HG02885 (cell line): ENCODE results near the gene ZNF76.
"Not testable (repeated sequence)": the region's sequence is repeated elsewhere in the genome, so short reads cannot be mapped to it uniquely, and the experiment has no call there.

Experiments used
- ATAC-seq: cut with Tn5 transposase; IDR thresholded peaks from one replicate; pipeline ENCODE4 v1.9.1; 2021; ENCODE audit warnings: mild to moderate bottlenecking; ENCODE audit not compliant: unreplicated experiment, poor library complexity

The ZNF76 gene

DNA sequence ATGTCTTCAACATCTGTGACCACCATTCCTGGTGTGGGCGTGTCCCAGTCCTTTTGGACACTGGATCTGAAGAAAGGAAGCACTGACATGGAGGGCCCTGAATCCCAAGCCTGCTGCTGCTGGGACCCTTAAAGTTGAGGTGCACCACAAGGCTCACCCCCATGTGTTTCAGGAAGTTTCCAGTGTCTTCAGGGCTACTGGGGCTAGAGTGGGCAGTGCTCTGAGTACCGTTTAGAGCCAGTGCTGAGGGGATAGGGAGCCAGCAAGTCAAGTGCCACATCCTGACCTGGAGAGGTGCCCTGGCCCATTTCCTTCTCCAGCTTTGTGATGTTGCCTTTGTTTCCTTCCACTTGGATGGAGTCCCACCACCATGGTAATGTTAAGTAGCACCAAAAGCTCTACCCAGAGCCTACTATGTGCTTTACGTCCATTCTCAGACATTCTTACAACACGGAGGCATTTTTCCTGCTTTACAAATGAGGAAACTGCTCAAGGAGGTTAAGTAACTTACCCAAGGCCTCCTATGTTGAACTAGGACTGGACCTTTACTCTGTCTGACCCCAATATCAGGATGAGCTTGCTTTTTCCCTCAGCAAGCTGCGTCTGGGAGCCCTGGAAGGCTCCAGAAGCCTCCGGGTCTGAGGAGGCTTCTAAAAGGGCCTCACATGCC is 37.5 kb downstream of the ZNF76 start:
- ATAC-seq: peak; percentile 4

DNA sequence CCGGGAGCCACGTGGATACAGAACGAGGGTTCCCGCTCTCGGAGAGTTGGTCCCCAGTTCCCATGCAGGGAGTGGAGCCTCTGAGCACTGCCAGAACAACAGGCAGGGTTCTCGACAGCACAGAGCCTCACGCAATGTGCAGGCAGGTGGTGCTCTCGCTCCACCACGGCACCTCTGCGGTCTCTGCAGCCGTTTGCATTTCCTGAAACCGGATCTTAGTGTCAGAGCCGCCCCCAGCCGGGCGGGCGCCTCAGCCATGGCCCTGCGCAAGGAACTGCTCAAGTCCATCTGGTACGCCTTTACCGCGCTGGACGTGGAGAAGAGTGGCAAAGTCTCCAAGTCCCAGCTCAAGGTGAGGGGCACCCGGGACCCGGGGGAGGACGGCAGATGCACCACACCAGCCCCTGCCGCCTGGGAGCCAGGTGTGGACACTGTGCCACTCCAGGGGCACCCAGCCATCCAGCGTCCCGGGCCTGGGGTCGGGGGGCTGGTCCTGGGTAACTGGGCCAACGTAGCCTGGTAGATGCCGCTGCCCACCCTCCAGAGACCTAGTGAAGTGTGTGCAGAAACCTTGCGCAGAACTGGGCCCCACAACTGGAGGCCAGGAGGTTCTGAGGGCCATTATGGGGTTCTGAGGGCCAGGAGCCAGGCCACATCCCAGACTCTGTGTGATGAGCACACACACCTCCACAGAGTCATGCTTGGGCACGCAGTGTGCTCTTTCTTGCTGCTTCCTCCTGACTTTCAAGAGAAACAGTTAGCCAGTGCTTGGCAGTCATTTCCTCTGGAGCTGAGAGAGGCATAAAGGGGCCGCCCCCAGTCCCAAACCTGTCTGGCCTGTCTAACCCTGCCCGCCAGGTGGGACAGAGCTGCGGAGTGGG is 38.3 kb downstream of the ZNF76 start, which contains the start of gene DEF6:
DEF6 (plus strand) TSS at position 218 of the 881 bp plus-strand sequence; CDS start at position 257, 39 bp downstream.
- peak; percentile 86 for ATAC-seq

DNA sequence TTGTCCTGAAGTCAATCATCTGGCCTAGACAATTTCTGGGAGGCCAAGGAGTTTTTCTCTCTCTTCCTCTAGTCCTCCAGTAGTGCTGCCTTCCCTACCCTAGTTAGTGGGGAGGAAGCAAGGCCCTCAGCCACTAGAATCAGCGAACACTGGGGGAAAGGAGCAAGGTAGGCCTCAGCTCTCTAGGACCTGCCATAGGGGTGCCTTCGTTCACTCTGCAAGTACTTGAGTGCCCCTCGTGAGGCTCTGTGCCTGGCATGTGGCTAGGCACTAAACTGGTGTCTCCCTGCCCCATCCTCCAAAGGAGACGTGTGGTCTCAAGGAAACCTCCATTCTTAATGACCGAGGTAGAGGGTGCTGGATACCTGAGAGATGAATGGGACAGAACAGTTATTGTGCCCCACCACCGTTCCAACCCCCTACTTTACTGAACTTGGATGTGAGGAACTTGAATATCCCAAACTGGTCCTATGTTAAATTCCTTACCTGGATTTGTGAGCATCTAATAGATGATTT is 39.1 kb downstream of the ZNF76 start:
- ATAC-seq: no peak

- no peak for ATAC-seq
Measured at GRCh38 chr6:35299674-35300073, 40.1 kb downstream of the ZNF76 start.

DNA sequence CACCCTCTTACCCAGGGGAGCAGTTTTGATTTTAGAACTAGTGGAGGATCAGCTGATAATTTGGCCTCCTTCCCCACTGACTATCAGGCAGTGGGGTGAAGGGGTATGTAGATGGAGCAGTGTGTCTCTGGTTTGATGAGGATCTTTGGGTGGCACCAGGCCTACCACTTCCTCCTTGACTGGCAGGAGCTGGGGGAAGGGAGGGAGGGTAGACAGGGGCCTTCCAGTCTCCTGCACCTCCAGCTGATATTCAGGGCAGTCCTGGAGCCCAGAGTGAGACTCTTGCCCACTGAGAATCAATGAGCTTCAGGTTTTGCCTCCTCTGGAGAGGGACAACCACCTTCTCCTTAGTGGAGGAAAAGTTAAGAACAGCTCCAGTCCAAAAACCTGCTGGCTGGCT is 41.3 kb downstream of the ZNF76 start:
- ATAC-seq: no peak

DNA sequence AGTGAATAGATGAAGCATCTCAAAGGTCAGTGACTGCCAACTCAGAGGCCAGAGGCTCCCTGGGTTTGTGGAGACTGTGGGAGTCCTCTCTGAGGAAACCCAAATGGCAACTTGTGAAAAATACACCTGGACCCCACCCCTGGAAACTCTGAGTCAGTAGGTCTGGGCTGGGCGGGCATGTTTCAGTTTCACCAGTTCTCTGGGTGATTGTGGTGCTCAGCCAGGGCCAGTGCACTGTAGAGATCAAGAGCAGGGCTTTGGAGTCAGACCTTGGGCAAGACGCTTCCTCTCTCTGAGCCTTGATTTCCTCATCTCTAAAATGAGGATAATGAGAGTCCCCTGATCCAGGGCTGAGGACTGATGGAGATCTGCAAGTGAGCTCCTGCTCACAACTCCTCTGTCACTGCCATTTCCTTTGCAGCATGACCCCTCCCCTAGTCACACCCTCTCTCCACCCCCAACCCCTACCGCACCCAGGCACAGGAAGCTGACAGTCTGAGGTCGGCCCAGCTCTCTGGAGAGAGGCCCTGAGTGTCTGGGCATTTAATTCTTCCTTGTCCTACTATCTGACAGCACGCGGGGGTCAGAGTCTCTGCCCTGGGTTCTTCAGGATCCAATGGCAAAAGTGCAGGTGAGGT is 43.2 kb downstream of the ZNF76 start:
- ATAC-seq: peak; percentile 80

GRCh38 chr6:35304299-35304698 is 44.8 kb downstream of the ZNF76 start:
- ATAC-seq: no peak

DNA sequence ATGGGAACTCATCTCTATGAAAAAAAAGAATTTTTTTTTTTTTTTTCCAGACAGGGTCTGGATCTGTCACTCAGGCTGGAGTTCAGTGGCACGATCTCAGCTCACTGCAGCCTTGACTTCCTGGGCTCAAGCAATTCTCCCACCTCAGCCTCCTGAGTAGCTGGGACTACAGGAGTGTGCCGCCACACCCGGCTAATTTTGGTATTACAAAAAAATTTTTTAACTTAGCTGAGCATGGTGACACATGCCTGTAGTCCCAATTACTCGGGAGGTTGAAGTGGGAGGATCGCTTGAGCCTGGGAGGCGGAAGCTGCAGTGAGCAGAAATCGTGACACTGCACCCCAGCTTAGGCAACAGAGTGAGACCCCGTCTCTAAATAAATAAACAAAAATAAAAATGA is 45.6 kb downstream of the ZNF76 start:
- no peak for ATAC-seq

GRCh38 chr6:35307138-35307537 is 47.6 kb downstream of the ZNF76 start:
- ATAC-seq: not testable (repeated sequence)

DNA sequence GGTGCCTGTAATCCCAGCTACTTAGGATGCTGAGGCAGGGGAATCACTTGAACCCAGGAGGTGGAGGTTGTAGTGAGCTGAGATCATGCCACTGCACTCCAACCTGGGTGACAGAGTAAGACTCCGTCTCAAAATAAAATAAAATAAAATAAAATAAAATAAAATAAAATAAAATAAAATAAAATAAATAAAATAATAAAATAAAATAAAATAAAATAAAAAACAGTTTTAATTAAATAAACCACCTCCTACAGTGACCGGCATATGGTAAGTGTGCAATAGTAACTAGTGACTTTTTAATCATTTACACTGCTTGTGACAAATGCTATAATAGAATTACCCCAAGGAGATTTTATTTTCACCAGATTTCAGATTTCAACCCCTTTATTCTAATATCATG is 49.0 kb downstream of the ZNF76 start:
- not testable (repeated sequence) for ATAC-seq

DNA sequence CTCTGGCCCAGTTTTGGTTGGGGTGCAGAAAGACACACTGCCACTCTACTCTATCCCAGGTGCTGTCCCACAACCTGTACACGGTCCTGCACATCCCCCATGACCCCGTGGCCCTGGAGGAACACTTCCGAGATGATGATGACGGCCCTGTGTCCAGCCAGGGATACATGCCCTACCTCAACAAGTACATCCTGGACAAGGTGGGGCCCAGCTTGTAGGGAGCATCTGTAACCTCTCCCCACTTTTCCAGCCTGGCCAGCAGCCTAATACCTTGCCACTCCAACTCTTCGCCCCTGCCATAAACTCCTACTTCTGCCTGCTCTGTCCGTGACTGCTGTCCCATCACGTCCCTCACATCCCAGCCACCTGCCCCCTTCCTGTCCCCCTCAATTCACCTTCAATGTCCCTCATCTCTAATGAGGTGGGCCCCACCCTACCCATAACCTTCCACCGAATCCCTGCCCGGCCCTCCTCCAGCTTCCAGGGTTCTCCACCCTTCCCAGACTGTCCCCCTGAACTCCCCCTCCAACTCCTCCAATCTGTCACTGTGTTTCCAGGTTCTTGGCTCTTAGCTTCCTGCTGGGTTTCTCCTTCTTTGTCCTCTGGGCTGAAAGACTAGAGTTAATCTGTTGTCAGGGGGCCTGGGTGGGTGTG is 50.2 kb downstream of the ZNF76 start:
- ATAC-seq: no peak

DNA sequence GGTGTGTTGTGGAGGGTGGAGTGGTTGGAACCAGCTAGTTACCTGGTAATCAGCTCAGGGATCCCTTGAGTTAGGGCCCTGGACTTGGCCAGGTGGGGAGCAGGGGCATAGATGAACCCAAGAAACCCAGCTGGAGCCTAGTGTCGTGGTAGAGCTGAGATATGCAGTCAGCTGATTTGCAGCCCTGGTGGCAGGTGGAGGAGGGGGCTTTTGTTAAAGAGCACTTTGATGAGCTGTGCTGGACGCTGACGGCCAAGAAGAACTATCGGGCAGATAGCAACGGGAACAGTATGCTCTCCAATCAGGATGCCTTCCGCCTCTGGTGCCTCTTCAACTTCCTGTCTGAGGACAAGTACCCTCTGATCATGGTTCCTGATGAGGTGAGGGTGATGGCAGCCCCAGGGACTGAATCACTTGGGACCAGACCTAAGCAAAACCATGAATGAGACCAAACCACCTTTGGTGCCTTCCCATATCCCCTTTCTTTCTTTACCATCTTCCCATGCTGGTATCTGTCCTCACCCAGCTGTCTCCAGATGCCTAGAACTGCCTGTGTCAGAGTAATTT is 50.8 kb downstream of the ZNF76 start:
- no peak for ATAC-seq

GRCh38 chr6:35311390-35312075 is 52.0 kb downstream of the ZNF76 start:
- ATAC-seq: no peak

GRCh38 chr6:35312076-35312800 is 52.7 kb downstream of the ZNF76 start:
- ATAC-seq: no peak

DNA sequence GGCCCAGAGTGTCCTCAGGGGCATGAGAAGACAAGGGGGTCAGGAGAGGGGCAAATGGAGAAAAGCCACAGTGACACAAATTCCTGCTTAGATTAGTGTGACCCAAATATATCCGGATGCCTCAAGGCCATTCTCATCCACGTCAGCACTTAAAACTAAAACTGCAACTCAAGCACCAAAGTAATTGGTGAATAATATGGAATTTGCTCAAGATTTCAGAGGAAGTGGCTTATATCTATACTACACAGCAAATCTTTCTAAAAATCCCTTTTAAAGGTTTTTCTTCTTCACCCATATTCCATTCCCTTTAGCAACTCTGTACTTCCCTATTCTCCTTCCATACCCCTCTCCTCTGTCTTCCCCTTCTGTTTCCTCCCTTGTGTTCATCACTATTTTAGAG is 53.3 kb downstream of the ZNF76 start:
- ATAC-seq: no peak

GRCh38 chr6:35317483-35318195 is 58.1 kb downstream of the ZNF76 start:
- ATAC-seq: no peak

GRCh38 chr6:35318196-35319171 is 58.9 kb downstream of the ZNF76 start:
- no peak for ATAC-seq
